Measurements from ENCODE around the gene SAMD1.
A peak's percentile ranks its signal among the peaks of the same experiment; 100 is the strongest.

The SAMD1 gene

GRCh38 chr19:14090509-14091080, at the start of gene SAMD1:
SAMD1 (minus strand) TSS chr19:14090751.
- Histone ChIP-seq H3K4me1 (ENCODE audit: control insufficient read depth in 2 of 2, insufficient read depth in 2 of 2, low read length in 2 of 2) (peaks cover 5 to 7% of the 10 kb centered on the region in 2 donors), H3K27ac (ENCODE audit: low read depth in 2 of 2, low read length in 2 of 2) (peak within 1 kb of the TSS; percentile 92 to 96), H3K36me3 (ENCODE audit: control insufficient read depth in 2 of 2, insufficient read depth in 2 of 2, low read length in 2 of 2) (peaks cover 6 to 8% of the 10 kb centered on the region in 2 donors), H3K4me3 (ENCODE audit: low read length in 2 of 2) (peak within 1 kb of the TSS; percentile 82 to 87), H3K9ac (ENCODE audit: low read depth in 1 of 2, low read length in 2 of 2) (peak within 1 kb of the TSS; percentile 90 to 95), H3K27me3 (ENCODE audit: control insufficient read depth in 2 of 2, insufficient read depth in 2 of 2, low read length in 2 of 2) (no peaks in the 10 kb centered on the region), H3K9me3 (ENCODE audit: control insufficient read depth in 2 of 2, low read length in 2 of 2) (peaks cover 0 to 4% of the 10 kb centered on the region in 2 donors)

DNA sequence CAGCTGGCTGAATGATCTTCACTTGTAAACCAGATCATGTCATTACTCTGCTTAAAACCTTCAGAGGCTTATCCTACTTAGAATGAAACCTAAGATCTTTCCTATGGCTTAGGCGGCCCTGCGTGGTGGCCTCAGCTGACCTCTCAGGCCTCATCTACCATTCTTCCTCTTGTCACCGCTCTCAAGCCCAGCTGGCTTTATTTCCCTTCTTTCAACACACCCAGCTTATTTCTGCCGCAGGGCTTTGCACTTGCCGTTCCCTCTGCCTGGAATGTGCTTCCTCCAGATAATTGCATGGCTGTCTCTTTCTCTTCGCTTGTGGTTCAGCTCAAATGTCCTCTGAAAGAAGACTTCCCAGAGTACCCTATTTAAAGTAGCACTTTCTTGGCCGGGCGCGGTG, 49.4 kb upstream of the SAMD1 start:
- no peak overlapping the region for H3K4me3 ChIP-seq (ENCODE audit: low read length in 2 of 2)
- no peaks in the 10 kb centered on the region for H3K36me3 ChIP-seq (ENCODE audit: control insufficient read depth in 2 of 2, insufficient read depth in 2 of 2, low read length in 2 of 2)
- H3K27ac ChIP-seq (ENCODE audit: low read depth in 2 of 2, low read length in 2 of 2): no peak overlapping the region
- no peaks in the 10 kb centered on the region for H3K9me3 ChIP-seq (ENCODE audit: control insufficient read depth in 2 of 2, low read length in 2 of 2)
- H3K9ac ChIP-seq (ENCODE audit: low read depth in 1 of 2, low read length in 2 of 2): no peak overlapping the region
- H3K27me3 ChIP-seq (ENCODE audit: control insufficient read depth in 2 of 2, insufficient read depth in 2 of 2, low read length in 2 of 2): no peaks in the 10 kb centered on the region
- peaks cover 0 to 10% of the 10 kb centered on the region in 2 donors for H3K4me1 ChIP-seq (ENCODE audit: control insufficient read depth in 2 of 2, insufficient read depth in 2 of 2, low read length in 2 of 2)

- no peak overlapping the region for H3K27ac ChIP-seq (ENCODE audit: low read depth in 2 of 2, low read length in 2 of 2)
- peaks cover 0 to 10% of the 10 kb centered on the region in 2 donors for H3K4me1 ChIP-seq (ENCODE audit: control insufficient read depth in 2 of 2, insufficient read depth in 2 of 2, low read length in 2 of 2)
- H3K9ac ChIP-seq (ENCODE audit: low read depth in 1 of 2, low read length in 2 of 2): no peak overlapping the region
- H3K4me3 ChIP-seq (ENCODE audit: low read length in 2 of 2): no peak overlapping the region
- no peaks in the 10 kb centered on the region for H3K27me3 ChIP-seq (ENCODE audit: control insufficient read depth in 2 of 2, insufficient read depth in 2 of 2, low read length in 2 of 2)
- H3K9me3 ChIP-seq (ENCODE audit: control insufficient read depth in 2 of 2, low read length in 2 of 2): no peaks in the 10 kb centered on the region
- H3K36me3 ChIP-seq (ENCODE audit: control insufficient read depth in 2 of 2, insufficient read depth in 2 of 2, low read length in 2 of 2): no peaks in the 10 kb centered on the region
Measured at GRCh38 chr19:14138576-14139265, 48.2 kb upstream of the SAMD1 start.

DNA sequence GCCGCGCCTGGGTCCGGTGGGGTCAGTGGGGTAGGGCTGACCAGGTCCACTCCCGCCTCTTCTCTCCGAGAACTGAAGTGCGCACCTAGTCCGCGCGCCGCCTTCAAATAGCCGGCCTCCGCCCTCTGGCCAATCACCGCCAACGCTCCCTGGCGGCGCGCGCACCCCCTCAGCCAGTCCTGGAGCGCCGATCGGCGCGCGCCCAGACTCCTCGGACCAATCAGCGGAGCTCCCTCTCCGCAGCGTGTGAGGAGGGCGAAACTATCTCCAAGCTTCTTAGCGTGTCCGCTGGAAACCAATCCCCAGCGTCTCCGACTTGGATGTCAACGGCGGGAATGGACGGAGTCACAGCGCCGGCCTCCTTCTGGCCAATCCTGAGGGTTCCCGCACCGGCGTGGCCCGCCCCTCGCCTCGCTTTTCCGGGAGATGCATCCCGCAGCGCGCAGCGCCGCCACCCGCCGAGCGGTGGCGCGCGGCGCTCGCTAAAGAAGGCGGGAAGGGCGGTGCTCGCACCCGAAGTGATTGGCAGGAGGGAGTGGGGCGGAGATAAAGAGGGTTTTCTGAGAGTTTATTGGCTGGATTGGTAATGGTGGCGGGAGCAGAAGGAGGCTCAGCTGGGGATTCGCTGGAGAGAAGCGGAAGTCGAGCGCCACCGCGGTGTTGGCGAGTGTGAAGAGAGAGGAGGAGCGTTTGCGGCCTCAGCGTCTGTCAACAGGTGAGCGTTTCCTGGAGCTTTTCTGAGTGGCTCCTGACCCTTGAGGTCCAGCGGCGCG, 46.1 kb upstream of the SAMD1 start, which contains the start of gene ASF1B:
TSS of gene ASF1B (minus strand) at position 81 of the 773 bp plus-strand sequence. CDS start 133 bp downstream, outside the sequence.
- Histone ChIP-seq H3K9ac (ENCODE audit: low read depth in 1 of 2, low read length in 2 of 2) (peak within 1 kb of the TSS; percentile 79 to 83), H3K27ac (ENCODE audit: low read depth in 2 of 2, low read length in 2 of 2) (peak within 1 kb of the TSS; percentile 94 to 97), H3K36me3 (ENCODE audit: control insufficient read depth in 2 of 2, insufficient read depth in 2 of 2, low read length in 2 of 2) (no peaks in the 10 kb centered on the region), H3K4me1 (ENCODE audit: control insufficient read depth in 2 of 2, insufficient read depth in 2 of 2, low read length in 2 of 2) (peaks cover 0 to 10% of the 10 kb centered on the region in 2 donors), H3K27me3 (ENCODE audit: control insufficient read depth in 2 of 2, insufficient read depth in 2 of 2, low read length in 2 of 2) (no peaks in the 10 kb centered on the region), H3K9me3 (ENCODE audit: control insufficient read depth in 2 of 2, low read length in 2 of 2) (no peaks in the 10 kb centered on the region), H3K4me3 (ENCODE audit: low read length in 2 of 2) (peak within 1 kb of the TSS; percentile 81 to 84)

DNA sequence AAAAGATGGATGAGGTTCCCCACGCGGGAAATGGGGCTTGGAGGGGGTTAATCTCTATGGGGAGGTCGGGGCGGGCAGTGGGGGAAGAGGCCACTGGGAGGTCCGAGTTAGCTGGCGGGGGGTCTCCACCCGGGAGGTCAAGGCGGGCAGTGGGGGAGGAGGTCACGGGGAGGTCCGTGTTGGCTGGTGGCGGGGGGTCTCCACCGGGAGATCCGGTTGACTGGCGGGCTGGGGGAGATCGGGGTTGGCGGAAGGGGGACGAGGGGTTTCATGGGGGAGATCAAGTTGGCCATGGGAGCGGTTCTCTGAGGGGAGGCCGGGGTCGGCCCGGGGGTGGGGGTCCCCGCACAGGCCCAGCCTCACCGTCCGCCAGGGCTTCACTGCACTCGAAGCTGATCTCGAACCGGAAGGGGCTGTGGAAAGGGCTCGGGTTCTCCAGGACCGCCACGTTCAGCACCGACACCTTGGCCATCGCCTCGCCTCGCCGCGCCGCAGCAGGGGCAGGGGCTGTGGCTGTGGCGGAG, 45.5 kb upstream of the SAMD1 start:
- Histone ChIP-seq H3K27ac (ENCODE audit: low read depth in 2 of 2, low read length in 2 of 2) (peak overlapping the region; percentile 48 to 58), H3K4me1 (ENCODE audit: control insufficient read depth in 2 of 2, insufficient read depth in 2 of 2, low read length in 2 of 2) (peaks cover 0 to 10% of the 10 kb centered on the region in 2 donors), H3K36me3 (ENCODE audit: control insufficient read depth in 2 of 2, insufficient read depth in 2 of 2, low read length in 2 of 2) (no peaks in the 10 kb centered on the region), H3K9me3 (ENCODE audit: control insufficient read depth in 2 of 2, low read length in 2 of 2) (no peaks in the 10 kb centered on the region), H3K9ac (ENCODE audit: low read depth in 1 of 2, low read length in 2 of 2) (peak overlapping the region in 1 of 2 donors; percentile 67), H3K4me3 (ENCODE audit: low read length in 2 of 2) (peak overlapping the region; percentile 75 to 81), H3K27me3 (ENCODE audit: control insufficient read depth in 2 of 2, insufficient read depth in 2 of 2, low read length in 2 of 2) (no peaks in the 10 kb centered on the region)

GRCh38 chr19:14135355-14135754, 44.8 kb upstream of the SAMD1 start:
- peak overlapping the region in 1 of 2 donors; percentile 52 for H3K9ac ChIP-seq (ENCODE audit: low read depth in 1 of 2, low read length in 2 of 2)
- no peak overlapping the region for H3K27ac ChIP-seq (ENCODE audit: low read depth in 2 of 2, low read length in 2 of 2)
- H3K4me1 ChIP-seq (ENCODE audit: control insufficient read depth in 2 of 2, insufficient read depth in 2 of 2, low read length in 2 of 2): peaks cover 0 to 10% of the 10 kb centered on the region in 2 donors
- H3K27me3 ChIP-seq (ENCODE audit: control insufficient read depth in 2 of 2, insufficient read depth in 2 of 2, low read length in 2 of 2): no peaks in the 10 kb centered on the region
- H3K36me3 ChIP-seq (ENCODE audit: control insufficient read depth in 2 of 2, insufficient read depth in 2 of 2, low read length in 2 of 2): no peaks in the 10 kb centered on the region
- H3K4me3 ChIP-seq (ENCODE audit: low read length in 2 of 2): peak overlapping the region; percentile 1 to 75
- no peaks in the 10 kb centered on the region for H3K9me3 ChIP-seq (ENCODE audit: control insufficient read depth in 2 of 2, low read length in 2 of 2)

GRCh38 chr19:14127929-14128509, 37.5 kb upstream of the SAMD1 start:
- no peak overlapping the region for H3K4me3 ChIP-seq (ENCODE audit: low read length in 2 of 2)
- H3K4me1 ChIP-seq (ENCODE audit: control insufficient read depth in 2 of 2, insufficient read depth in 2 of 2, low read length in 2 of 2): peaks cover 0 to 2% of the 10 kb centered on the region in 2 donors
- H3K9me3 ChIP-seq (ENCODE audit: control insufficient read depth in 2 of 2, low read length in 2 of 2): no peaks in the 10 kb centered on the region
- no peak overlapping the region for H3K27ac ChIP-seq (ENCODE audit: low read depth in 2 of 2, low read length in 2 of 2)
- peaks cover 0 to 7% of the 10 kb centered on the region in 2 donors for H3K36me3 ChIP-seq (ENCODE audit: control insufficient read depth in 2 of 2, insufficient read depth in 2 of 2, low read length in 2 of 2)
- H3K27me3 ChIP-seq (ENCODE audit: control insufficient read depth in 2 of 2, insufficient read depth in 2 of 2, low read length in 2 of 2): no peaks in the 10 kb centered on the region
- H3K9ac ChIP-seq (ENCODE audit: low read depth in 1 of 2, low read length in 2 of 2): no peak overlapping the region

DNA sequence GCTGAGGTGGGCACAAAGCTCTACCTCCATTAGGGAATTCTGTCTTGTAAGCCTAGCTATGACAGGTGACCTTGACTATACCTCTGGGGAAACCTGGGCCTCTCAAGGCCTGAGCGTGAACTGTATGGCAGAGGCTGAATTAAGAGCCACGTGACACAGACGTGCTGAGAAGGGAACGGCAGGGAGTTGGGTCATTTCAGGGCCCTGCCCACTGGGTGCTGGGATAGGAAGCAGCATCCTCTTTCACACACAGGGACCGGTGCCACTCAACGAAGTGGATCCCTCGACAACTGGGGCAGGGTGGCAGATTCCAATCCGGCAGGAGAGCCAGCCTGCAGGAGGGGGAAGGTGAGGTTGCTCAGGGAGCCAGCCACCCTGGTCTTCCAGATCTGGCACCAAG, 36.6 kb upstream of the SAMD1 start:
- H3K9ac ChIP-seq (ENCODE audit: low read depth in 1 of 2, low read length in 2 of 2): no peak overlapping the region
- H3K27ac ChIP-seq (ENCODE audit: low read depth in 2 of 2, low read length in 2 of 2): no peak overlapping the region
- peaks cover 0 to 7% of the 10 kb centered on the region in 2 donors for H3K36me3 ChIP-seq (ENCODE audit: control insufficient read depth in 2 of 2, insufficient read depth in 2 of 2, low read length in 2 of 2)
- no peak overlapping the region for H3K4me3 ChIP-seq (ENCODE audit: low read length in 2 of 2)
- peaks cover 0 to 2% of the 10 kb centered on the region in 2 donors for H3K4me1 ChIP-seq (ENCODE audit: control insufficient read depth in 2 of 2, insufficient read depth in 2 of 2, low read length in 2 of 2)
- no peaks in the 10 kb centered on the region for H3K9me3 ChIP-seq (ENCODE audit: control insufficient read depth in 2 of 2, low read length in 2 of 2)
- no peaks in the 10 kb centered on the region for H3K27me3 ChIP-seq (ENCODE audit: control insufficient read depth in 2 of 2, insufficient read depth in 2 of 2, low read length in 2 of 2)

DNA sequence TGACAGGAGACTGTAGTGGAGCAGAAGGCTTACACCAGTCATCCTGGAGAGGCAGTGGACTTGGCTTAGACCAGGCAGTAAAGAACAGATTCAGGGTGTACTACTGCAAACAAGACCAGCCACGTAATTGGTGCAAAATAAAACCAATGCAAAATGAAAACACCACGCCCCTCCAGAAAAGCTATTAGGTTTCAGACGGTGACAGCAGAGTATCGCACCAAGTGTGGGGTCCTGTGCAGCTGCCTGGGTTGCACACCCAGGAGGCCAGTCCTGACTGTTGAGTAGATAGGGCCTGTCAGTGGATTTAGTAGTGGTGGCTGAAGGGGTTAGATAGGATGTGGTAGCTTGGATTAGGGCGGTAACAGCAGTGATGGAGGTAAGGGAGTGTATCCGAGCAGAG, 32.4 kb upstream of the SAMD1 start:
- H3K27me3 ChIP-seq (ENCODE audit: control insufficient read depth in 2 of 2, insufficient read depth in 2 of 2, low read length in 2 of 2): no peaks in the 10 kb centered on the region
- H3K4me3 ChIP-seq (ENCODE audit: low read length in 2 of 2): no peak overlapping the region
- no peak overlapping the region for H3K9ac ChIP-seq (ENCODE audit: low read depth in 1 of 2, low read length in 2 of 2)
- no peaks in the 10 kb centered on the region for H3K9me3 ChIP-seq (ENCODE audit: control insufficient read depth in 2 of 2, low read length in 2 of 2)
- H3K4me1 ChIP-seq (ENCODE audit: control insufficient read depth in 2 of 2, insufficient read depth in 2 of 2, low read length in 2 of 2): peaks cover 10 to 12% of the 10 kb centered on the region in 2 donors
- H3K36me3 ChIP-seq (ENCODE audit: control insufficient read depth in 2 of 2, insufficient read depth in 2 of 2, low read length in 2 of 2): peaks cover 0 to 7% of the 10 kb centered on the region in 2 donors
- no peak overlapping the region for H3K27ac ChIP-seq (ENCODE audit: low read depth in 2 of 2, low read length in 2 of 2)

Measured in mucosa of rectum (tissue), 2 donors.